Astrocyte of the cerebellum (primary cell): ENCODE data around the gene ZFAND3.

Experiments
- DNase-seq: peaks from one replicate; pipeline ENCODE4 v3.0.0-alpha.2; 2011; ENCODE audit warnings: low read depth
- H3K4me3 ChIP-seq: 2 replicates; pipeline ENCODE4 v1.5.1; 2011; ENCODE audit warnings: mild to moderate bottlenecking, low read depth, low read length, moderate library complexity
- in situ Hi-C: cut with HindIII; loops from 2 replicates; pipeline ENCODE4 v1.10.0; 2017; ENCODE audit warnings: low sequenced_read_pairs
- TF ChIP-seq, protein P1 (sequence below): IDR thresholded peaks from 2 replicates; pipeline ENCODE4 v1.5.1; 2012; ENCODE audit warnings: low read length, low read depth, moderate library complexity, mild to moderate bottlenecking; ENCODE audit errors: missing control alignments

ZFAND3 gene

DNA sequence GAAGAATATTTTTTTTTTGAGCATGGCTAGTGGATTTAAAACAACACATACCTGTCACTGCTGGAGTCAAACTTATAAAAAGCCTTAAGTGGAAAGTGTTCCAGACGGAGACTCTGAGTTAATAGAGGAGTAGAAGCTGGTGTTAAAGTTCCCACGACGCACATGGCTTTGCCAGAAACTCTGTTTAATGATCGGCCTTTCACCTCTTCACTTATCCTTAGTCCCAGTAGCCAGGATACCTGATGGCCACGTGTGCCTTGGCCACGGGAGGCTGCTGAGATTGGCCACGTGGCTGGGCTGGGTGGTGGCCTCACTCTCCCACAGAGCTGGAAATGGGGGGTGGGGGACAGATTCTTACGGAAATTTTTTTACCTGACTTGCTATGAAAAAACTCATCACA lies 333.1 kb downstream of the ZFAND3 start:
- in situ Hi-C loops = loop anchor here (5.0 to 10.0 kb wide), 2 partner anchors 35 to 122 kb away; no protein-coding TSS in a partner anchor
- no peak for DNase-seq
- H3K4me3 ChIP-seq = no peak overlapping the region
- TF ChIP-seq, protein P1, sequence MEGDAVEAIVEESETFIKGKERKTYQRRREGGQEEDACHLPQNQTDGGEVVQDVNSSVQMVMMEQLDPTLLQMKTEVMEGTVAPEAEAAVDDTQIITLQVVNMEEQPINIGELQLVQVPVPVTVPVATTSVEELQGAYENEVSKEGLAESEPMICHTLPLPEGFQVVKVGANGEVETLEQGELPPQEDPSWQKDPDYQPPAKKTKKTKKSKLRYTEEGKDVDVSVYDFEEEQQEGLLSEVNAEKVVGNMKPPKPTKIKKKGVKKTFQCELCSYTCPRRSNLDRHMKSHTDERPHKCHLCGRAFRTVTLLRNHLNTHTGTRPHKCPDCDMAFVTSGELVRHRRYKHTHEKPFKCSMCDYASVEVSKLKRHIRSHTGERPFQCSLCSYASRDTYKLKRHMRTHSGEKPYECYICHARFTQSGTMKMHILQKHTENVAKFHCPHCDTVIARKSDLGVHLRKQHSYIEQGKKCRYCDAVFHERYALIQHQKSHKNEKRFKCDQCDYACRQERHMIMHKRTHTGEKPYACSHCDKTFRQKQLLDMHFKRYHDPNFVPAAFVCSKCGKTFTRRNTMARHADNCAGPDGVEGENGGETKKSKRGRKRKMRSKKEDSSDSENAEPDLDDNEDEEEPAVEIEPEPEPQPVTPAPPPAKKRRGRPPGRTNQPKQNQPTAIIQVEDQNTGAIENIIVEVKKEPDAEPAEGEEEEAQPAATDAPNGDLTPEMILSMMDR = no peak

DNA sequence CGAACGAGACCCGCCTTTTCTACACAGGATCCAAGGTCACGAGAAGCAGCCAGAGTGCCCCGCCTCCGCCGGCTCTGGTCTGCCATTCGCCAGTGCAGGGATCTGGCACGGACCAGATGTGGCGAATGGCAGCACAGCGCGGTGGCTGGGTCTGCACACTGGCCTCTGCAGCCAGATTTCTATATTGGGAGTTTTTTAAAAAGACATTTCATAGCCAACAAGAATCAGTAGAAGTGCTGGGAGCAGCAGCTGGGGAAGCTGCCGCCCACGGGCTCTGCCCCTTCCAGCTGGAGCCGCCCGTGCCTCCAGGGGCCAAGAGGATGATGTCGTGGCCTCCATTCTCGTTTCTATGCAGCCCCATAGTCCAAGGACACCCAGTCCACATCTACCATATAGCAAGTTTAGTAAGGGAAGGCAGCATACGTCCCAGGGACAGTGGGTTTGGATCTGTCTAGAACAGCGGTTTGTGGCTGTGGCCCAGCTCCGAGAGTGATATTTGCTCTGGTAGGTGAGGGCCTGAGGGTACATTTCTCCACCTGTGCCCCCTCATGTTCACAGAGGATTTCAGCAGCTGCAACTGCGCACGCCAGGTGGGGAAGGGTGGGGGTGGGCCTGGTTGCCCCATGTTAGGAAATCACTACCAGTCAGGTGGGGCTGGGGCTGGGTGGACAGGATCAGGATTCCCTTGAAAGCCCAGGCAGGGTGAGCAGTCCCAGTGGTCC lies 333.7 kb downstream of the ZFAND3 start:
- in situ Hi-C loops = loop anchor here (5.0 to 10.0 kb wide), 2 partner anchors 34 to 122 kb away; no protein-coding TSS in a partner anchor
- no peak overlapping the region for H3K4me3 ChIP-seq
- no peak for DNase-seq
- TF ChIP-seq, protein P1 = no peak

DNA sequence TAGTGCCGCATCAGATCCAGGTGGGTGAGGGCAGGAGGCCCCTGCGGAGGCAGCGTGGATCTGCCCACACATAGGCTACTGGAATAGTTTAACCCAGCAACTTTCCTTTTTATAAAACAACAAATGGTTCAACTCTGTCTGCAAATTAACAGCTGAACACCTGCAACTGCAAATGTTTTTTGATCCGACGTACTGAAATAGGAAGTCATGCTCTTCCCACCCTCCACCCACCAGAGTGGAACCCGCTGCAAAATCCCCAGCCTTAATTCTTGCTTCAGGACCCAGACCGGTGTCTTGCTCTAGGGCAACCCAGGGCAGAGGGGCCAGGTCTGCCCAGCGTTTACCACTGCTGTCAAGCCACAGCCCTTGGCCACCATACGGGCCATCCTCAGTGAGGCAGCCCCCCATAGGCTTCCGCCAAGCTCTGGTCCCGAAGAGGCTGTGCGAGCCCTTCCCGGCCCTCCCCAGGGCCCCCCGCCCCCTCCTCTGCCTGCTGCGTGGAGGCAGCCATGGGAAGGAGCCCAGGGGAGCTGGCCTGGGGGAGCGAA lies 334.3 kb downstream of the ZFAND3 start:
- no peak for DNase-seq
- H3K4me3 ChIP-seq = no peak overlapping the region
- in situ Hi-C loops = loop anchor here (5.0 to 10.0 kb wide), 2 partner anchors 33 to 121 kb away; no protein-coding TSS in a partner anchor
- TF ChIP-seq, protein P1 = no peak

DNA sequence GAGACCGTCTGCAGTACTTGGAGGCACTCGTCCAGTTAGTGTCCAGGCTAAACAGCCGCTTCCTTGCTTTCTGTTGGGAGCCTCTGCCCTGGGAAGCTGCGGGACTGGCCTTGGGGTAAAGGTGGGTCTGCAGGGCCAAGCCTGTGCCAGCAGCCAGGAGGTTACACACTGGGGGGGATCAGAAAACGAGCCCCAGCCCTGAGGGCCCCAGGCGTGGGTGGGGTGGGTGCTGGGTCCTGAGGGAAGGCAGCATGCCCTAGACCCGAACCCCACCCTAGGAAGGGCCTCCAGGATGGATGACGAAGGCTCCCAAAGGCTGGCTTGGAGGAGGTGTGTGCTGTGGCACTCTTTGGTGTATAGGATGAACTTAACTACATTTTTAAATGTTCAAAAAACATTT lies 335.2 kb downstream of the ZFAND3 start:
- in situ Hi-C loops = loop anchor here (5.0 to 10.0 kb wide), 2 partner anchors 33 to 120 kb away; no protein-coding TSS in a partner anchor
- no peak for DNase-seq
- TF ChIP-seq, protein P1 = no peak
- no peak overlapping the region for H3K4me3 ChIP-seq

DNA sequence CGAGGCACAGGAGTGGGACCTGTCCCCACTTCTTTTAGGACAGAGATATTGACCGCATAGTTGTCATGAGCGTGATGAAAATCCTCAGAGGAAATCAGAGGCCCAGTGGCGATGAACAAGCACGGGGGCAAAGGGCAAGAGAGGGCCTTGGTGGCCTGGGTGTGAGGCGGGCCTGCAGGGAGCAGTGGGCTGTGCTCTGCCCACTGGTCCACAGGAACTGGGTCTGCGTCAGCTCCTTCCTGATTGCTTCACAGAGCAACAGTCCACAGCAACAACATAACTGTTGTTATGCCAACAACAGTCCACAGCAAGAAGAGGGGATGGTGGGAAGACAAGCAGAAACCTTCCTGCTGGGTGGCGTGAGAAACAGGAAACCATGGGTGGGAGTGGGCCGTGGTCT lies 335.6 kb downstream of the ZFAND3 start:
- DNase-seq = no peak

DNA sequence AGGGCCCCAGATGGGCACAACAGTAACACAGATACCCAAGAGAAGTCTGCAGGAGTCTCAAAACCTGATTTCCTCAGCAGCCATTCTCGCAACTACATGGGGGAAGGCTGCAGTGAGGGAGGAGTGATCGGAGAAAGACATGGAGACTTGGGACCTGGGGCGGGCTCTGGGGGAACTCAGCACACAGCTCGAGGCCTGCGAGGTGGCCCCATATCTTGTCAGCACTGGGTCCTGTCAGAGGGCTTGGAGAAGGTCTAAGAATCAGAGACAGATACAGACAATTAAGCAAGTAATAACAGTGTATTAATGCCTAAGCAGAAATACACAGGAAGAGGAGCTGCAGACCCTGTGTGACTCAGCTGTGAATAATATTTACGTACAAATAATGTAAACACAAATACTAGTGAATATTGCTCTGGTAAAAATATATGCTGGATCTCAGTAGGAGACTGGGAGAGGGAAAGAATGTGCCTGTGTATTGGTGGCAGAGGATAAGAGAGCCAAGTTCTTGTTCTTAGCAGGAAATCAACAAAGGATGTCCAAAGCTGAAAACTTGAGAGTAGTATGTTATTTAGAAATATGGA lies 336.2 kb downstream of the ZFAND3 start:
- TF ChIP-seq, protein P1 = no peak
- DNase-seq = no peak
- H3K4me3 ChIP-seq = no peak overlapping the region
- in situ Hi-C loops = loop anchor here (10.0 kb wide), 1 partner anchor 119 kb away; no protein-coding TSS in a partner anchor

More for the DNA sequence above, 335.6 kb downstream of the ZFAND3 start:
- TF ChIP-seq, protein P1 = no peak
- in situ Hi-C loops = loop anchor here (10.0 kb wide), 1 partner anchor 120 kb away; no protein-coding TSS in a partner anchor
- no peak overlapping the region for H3K4me3 ChIP-seq
